Left renal pelvis (tissue), 4 donors: Measurements from ENCODE around the gene CYP11A1. TPM values are rescaled to one million over a fixed set of nuclear protein-coding genes. Genes with fewer than 3 reads are reported as not detected.

ENCODE experiments used
- DNase-seq, 4 donors: peaks; one replicate each; pipeline ENCODE4 v3.0.0-alpha.2; 2013; ENCODE audit warnings: low read depth in 4 of 4, low spot score in 3 of 4
- polyA plus RNA-seq, 4 donors: library from polyadenylated mRNA; unstranded; fragments of 120-200 nt; gene quantifications; one replicate each; pipeline ENCODE4 v1.2.1, GENCODE V29; 2013; ENCODE audit not compliant: insufficient read length in 4 of 4

Gene CYP11A1
- 1 to 10 TPM; 1.1 to 6.0 (median 1.9) TPM for polyA plus RNA-seq

- no peak for DNase-seq
Measured at GRCh38 chr15:74367296-74367854, at the start of gene CYP11A1. Gene CYP11A1, minus strand, starts transcription at chr15:74367646. Its CDS starts 61 bp downstream, at chr15:74367585.

GRCh38 chr15:74417225-74417624 lies 49.8 kb upstream of the CYP11A1 start:
- DNase-seq, result no peak

- no peak for DNase-seq
Measured at GRCh38 chr15:74415966-74416916, 48.8 kb upstream of the CYP11A1 start.

GRCh38 chr15:74414603-74415338 lies 47.3 kb upstream of the CYP11A1 start:
- no peak for DNase-seq

GRCh38 chr15:74414081-74414580 lies 46.7 kb upstream of the CYP11A1 start:
- no peak for DNase-seq

GRCh38 chr15:74413350-74414080 lies 46.1 kb upstream of the CYP11A1 start:
- no peak for DNase-seq

- DNase-seq, result no peak
Measured at GRCh38 chr15:74412159-74412558, 44.7 kb upstream of the CYP11A1 start.

GRCh38 chr15:74411686-74412085 lies 44.2 kb upstream of the CYP11A1 start:
- no peak for DNase-seq

GRCh38 chr15:74410502-74410901 lies 43.1 kb upstream of the CYP11A1 start:
- DNase-seq, result no peak

- DNase-seq, result no peak
Measured at GRCh38 chr15:74409225-74409624, 41.8 kb upstream of the CYP11A1 start.

GRCh38 chr15:74408815-74409214 lies 41.4 kb upstream of the CYP11A1 start:
- DNase-seq, result no peak

GRCh38 chr15:74408385-74408784 lies 40.9 kb upstream of the CYP11A1 start:
- no peak for DNase-seq

- peak in 2 of 4 donors; percentile 42 to 46 for DNase-seq
Measured at GRCh38 chr15:74406992-74407705, 39.7 kb upstream of the CYP11A1 start.

GRCh38 chr15:74406517-74406916 lies 39.1 kb upstream of the CYP11A1 start:
- no peak for DNase-seq

GRCh38 chr15:74405823-74406222 lies 38.4 kb upstream of the CYP11A1 start:
- DNase-seq, result no peak

GRCh38 chr15:74403991-74404563 lies 36.6 kb upstream of the CYP11A1 start:
- DNase-seq, result no peak

GRCh38 chr15:74403588-74403919 lies 36.1 kb upstream of the CYP11A1 start:
- no peak for DNase-seq

GRCh38 chr15:74402873-74403587 lies 35.6 kb upstream of the CYP11A1 start:
- no peak for DNase-seq

GRCh38 chr15:74402337-74402841 lies 34.9 kb upstream of the CYP11A1 start:
- no peak for DNase-seq
